Activated CD4-positive, alpha-beta T cell treated with anti-CD3 and anti-CD28 coated beads for 36 hours (primary cell): ENCODE results near the gene PTPRM. TPM values are rescaled to one million over a fixed set of nuclear protein-coding genes. Genes with fewer than 3 reads are reported as not detected.

ENCODE experiments used
- ATAC-seq: fragments of 200-7000 bp; cut with Tn5 transposase; one replicate; pipeline ENCODE4 v1.10.0; 2021; ENCODE audit warnings: mild to moderate bottlenecking, moderate library complexity
- CTCF ChIA-PET: fragments of 350-600 bp; sonication (Branson Sonifier 250); formaldehyde crosslinking; loops from one replicate; lab custom pipeline; 2021; ENCODE audit warnings: antibody characterized with exemption; lab: Charles Lee
- POLR2A ChIA-PET: fragments of 350-600 bp; sonication (Branson Sonifier 250); formaldehyde crosslinking; loops from one replicate; lab custom pipeline; 2021; ENCODE audit warnings: antibody characterized with exemption, inconsistent platforms; lab: Charles Lee
- DNase-seq: peaks from one replicate; pipeline ENCODE4 v3.0.0-alpha.2; 2020
- H3K27ac Mint-ChIP-seq: one replicate; pipeline ENCODE4 v1.8.0; 2021; ENCODE audit warnings: mixed read lengths
- H3K27me3 Mint-ChIP-seq: one replicate; pipeline ENCODE4 v1.8.0; 2021; ENCODE audit warnings: mixed read lengths
- H3K36me3 Mint-ChIP-seq: one replicate; pipeline ENCODE4 v1.8.0; 2021; ENCODE audit warnings: low read depth, mixed read lengths
- H3K4me1 Mint-ChIP-seq: one replicate; pipeline ENCODE4 v1.8.0; 2021; ENCODE audit warnings: mixed read lengths
- H3K4me3 Mint-ChIP-seq: one replicate; pipeline ENCODE4 v1.8.0; 2021; ENCODE audit warnings: mild to moderate bottlenecking, moderate library complexity, mixed read lengths
- H3K9me3 Mint-ChIP-seq: one replicate; pipeline ENCODE4 v1.8.0; 2021; ENCODE audit warnings: low read depth, mixed read lengths
- intact Hi-C, 2 experiments: fragments of 100-400 bp; cut with DNase I in 1 of 2; cut with micrococcal nuclease in 1 of 2; formaldehyde crosslinking; loops; one replicate each; pipeline versions ENCODE4 v1.14.2 to v1.15.1; 2022 to 2024; cut with DNase I, micrococcal nuclease
- total RNA-seq, 2 experiments: library from RNA; stranded (reverse); gene quantifications; one replicate each; pipeline ENCODE4 v1.2.3, GENCODE V29; 2021

PTPRM gene
- total RNA-seq, 2 experiments from 2014 or later = 6.5 to 14.0 TPM

GRCh38 chr18:7568426-7568825 is 1.3 kb downstream of the PTPRM start:
- intact Hi-C loops = loop anchor here in 1 of 2 experiments (5.0 to 10.0 kb wide), 5 partner anchors 296 to 1139 kb away; partner anchors contain the start of genes MTCL1 and RAB12
- H3K36me3 Mint-ChIP-seq = no peaks in the 10 kb centered on the region
- peaks cover 42% of the 10 kb centered on the region for H3K27me3 Mint-ChIP-seq
- ATAC-seq (no peak), DNase-seq (peak; percentile 14)
- H3K9me3 Mint-ChIP-seq = peaks cover 3% of the 10 kb centered on the region
- ChIA-PET POLR2A (no interaction called here), CTCF (interaction anchor here (1.1 kb wide), 1 partner anchor 25 kb away, joined by 3 read pairs; no protein-coding TSS in a partner anchor)
- no peak overlapping the region for H3K27ac Mint-ChIP-seq
- peaks cover 11% of the 10 kb centered on the region for H3K4me1 Mint-ChIP-seq
- H3K4me3 Mint-ChIP-seq = peak overlapping the region; percentile 44

GRCh38 chr18:7571626-7572025 is 4.5 kb downstream of the PTPRM start:
- DNase-seq (no peak), ATAC-seq (no peak)
- H3K36me3 Mint-ChIP-seq = no peaks in the 10 kb centered on the region
- H3K9me3 Mint-ChIP-seq = peaks cover 3% of the 10 kb centered on the region
- H3K27ac Mint-ChIP-seq = no peak overlapping the region
- no peak overlapping the region for H3K4me3 Mint-ChIP-seq
- CTCF ChIA-PET = no interaction called here
- peaks cover 22% of the 10 kb centered on the region for H3K27me3 Mint-ChIP-seq
- peaks cover 15% of the 10 kb centered on the region for H3K4me1 Mint-ChIP-seq
- POLR2A ChIA-PET = no interaction called here
- intact Hi-C loops = no loop called here

DNA sequence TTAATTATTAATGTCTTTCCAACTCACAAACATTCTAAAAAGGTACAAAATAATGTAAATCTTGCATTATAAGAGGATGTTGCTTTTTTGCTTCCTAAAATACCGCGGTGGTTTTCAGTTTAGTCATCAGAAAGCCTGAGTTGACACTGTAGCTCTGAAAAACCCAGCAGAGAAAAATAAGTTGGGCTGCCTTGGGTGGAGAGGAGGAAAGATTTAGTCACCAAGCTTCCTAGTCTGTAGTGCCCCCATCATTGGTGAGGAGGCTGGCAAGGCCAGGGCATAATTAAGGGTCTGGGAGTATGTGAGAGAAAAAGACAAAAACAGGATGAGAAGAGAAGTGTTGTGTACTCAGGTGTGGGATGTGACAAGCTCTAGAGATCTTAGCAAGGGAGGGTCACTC is 5.7 kb downstream of the PTPRM start:
- peaks cover 15% of the 10 kb centered on the region for H3K4me1 Mint-ChIP-seq
- POLR2A ChIA-PET = no interaction called here
- no peaks in the 10 kb centered on the region for H3K36me3 Mint-ChIP-seq
- H3K27ac Mint-ChIP-seq = peak overlapping the region; percentile 22
- H3K27me3 Mint-ChIP-seq = peaks cover 22% of the 10 kb centered on the region
- DNase-seq = peak; percentile 22
- no peak overlapping the region for H3K4me3 Mint-ChIP-seq
- ATAC-seq = peak; percentile 79
- intact Hi-C loops = no loop called here
- H3K9me3 Mint-ChIP-seq = peaks cover 3% of the 10 kb centered on the region
- CTCF ChIA-PET = interaction anchor here (0.5 kb wide), 1 partner anchor 656 kb away, joined by 4 read pairs; no protein-coding TSS in a partner anchor

GRCh38 chr18:7575465-7576028 is 8.4 kb downstream of the PTPRM start:
- Mint-ChIP-seq H3K9me3 (no peaks in the 10 kb centered on the region), H3K27me3 (peaks cover 8% of the 10 kb centered on the region), H3K4me3 (no peak overlapping the region), H3K36me3 (no peaks in the 10 kb centered on the region), H3K27ac (no peak overlapping the region), H3K4me1 (peaks cover 13% of the 10 kb centered on the region)
- ATAC-seq (no peak), DNase-seq (no peak)
- ChIA-PET CTCF (interaction anchor here (1.1 kb wide), 1 partner anchor 9 kb away, joined by 3 read pairs; no protein-coding TSS in a partner anchor), POLR2A (no interaction called here)
- intact Hi-C loops = no loop called here

- CTCF ChIA-PET = interaction anchor here (0.6 to 1.1 kb wide), 2 partner anchors 9 to 638 kb away, joined by 3 to 4 read pairs; no protein-coding TSS in a partner anchor
- POLR2A ChIA-PET = no interaction called here
Measured at GRCh38 chr18:7576077-7576476, 9.0 kb downstream of the PTPRM start.

GRCh38 chr18:7576685-7577084 is 9.6 kb downstream of the PTPRM start:
- no peak overlapping the region for H3K4me3 Mint-ChIP-seq
- POLR2A ChIA-PET = no interaction called here
- ATAC-seq (no peak), DNase-seq (no peak)
- no peaks in the 10 kb centered on the region for H3K36me3 Mint-ChIP-seq
- CTCF ChIA-PET = interaction anchor here (0.6 kb wide), 2 partner anchors 110 to 637 kb away, joined by 3 to 4 read pairs; no protein-coding TSS in a partner anchor
- H3K4me1 Mint-ChIP-seq = peaks cover 13% of the 10 kb centered on the region
- no peak overlapping the region for H3K27ac Mint-ChIP-seq
- H3K9me3 Mint-ChIP-seq = no peaks in the 10 kb centered on the region
- intact Hi-C loops = no loop called here
- H3K27me3 Mint-ChIP-seq = peaks cover 4% of the 10 kb centered on the region

More at GRCh38 chr18:7576077-7576476, 9.0 kb downstream of the PTPRM start:
- Mint-ChIP-seq H3K27ac (no peak overlapping the region), H3K4me3 (no peak overlapping the region), H3K4me1 (peaks cover 13% of the 10 kb centered on the region), H3K27me3 (peaks cover 7% of the 10 kb centered on the region), H3K36me3 (no peaks in the 10 kb centered on the region), H3K9me3 (no peaks in the 10 kb centered on the region)
- no peak for DNase-seq
- intact Hi-C loops = no loop called here
- ATAC-seq = no peak

DNA sequence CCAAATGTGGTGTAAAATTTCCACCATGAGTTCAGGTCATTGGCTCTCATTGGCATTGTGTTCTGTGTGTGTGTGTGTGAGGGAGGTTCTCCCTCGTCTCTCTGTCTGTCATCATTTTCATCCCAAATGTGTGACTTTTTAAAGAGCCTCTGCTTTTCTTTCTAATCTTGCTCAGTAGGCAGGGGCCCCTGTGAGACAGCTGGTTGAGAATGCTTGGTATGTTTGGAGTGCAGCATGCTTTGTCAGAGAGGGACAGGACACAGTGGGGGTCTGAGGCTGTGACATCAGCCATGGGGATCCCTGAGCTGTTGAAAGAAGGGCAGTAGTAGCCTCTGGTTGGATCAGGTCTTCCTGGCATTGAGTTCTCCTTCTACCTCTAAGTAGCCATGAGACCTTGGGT is 10.6 kb downstream of the PTPRM start:
- ChIA-PET CTCF (no interaction called here), POLR2A (no interaction called here)
- Mint-ChIP-seq H3K27me3 (peaks cover 4% of the 10 kb centered on the region), H3K27ac (no peak overlapping the region), H3K4me1 (peaks cover 11% of the 10 kb centered on the region), H3K4me3 (no peak overlapping the region), H3K36me3 (no peaks in the 10 kb centered on the region), H3K9me3 (no peaks in the 10 kb centered on the region)
- DNase-seq = no peak
- intact Hi-C loops = no loop called here
- no peak for ATAC-seq

DNA sequence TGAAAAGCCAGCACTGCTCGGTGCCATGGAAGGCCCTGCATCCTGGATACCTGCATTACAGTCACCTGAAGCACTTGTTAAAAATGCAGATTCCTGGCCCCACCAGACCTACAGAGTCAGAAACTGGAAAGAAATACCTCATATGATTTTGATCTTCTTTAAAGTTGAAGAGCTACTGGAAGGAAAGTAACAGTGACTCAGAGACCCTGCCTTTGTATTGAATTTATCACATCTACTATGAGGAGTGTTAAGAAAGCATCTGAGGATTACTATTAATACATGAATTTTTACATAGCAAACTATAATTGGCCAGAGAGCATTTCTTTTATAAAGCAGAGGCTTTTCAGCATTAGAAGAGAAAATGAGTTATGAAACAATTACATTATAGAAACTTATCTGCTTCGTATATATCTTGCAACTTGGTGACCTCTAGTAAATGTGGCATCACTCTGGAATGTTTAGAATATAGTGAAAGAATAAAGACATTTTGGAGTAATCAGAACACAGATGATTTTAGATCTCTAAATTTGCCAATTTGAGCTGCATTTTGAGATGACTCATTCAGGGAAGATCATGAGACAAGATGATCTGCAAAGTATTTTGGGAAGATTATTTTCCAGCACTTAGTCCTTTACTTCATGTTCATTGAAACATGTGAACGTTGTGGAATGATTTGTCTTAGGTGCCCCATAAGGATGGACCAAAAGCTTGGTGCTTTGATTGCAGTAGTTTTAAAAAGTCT is 12.2 kb downstream of the PTPRM start:
- Mint-ChIP-seq H3K4me1 (peaks cover 5% of the 10 kb centered on the region), H3K4me3 (no peak overlapping the region), H3K9me3 (no peaks in the 10 kb centered on the region), H3K36me3 (no peaks in the 10 kb centered on the region), H3K27ac (no peak overlapping the region), H3K27me3 (no peaks in the 10 kb centered on the region)
- ChIA-PET POLR2A (no interaction called here), CTCF (interaction anchor here (1.3 kb wide), 1 partner anchor 13 kb away, joined by 3 read pairs; no protein-coding TSS in a partner anchor)
- DNase-seq = no peak
- intact Hi-C loops = no loop called here
- no peak for ATAC-seq

DNA sequence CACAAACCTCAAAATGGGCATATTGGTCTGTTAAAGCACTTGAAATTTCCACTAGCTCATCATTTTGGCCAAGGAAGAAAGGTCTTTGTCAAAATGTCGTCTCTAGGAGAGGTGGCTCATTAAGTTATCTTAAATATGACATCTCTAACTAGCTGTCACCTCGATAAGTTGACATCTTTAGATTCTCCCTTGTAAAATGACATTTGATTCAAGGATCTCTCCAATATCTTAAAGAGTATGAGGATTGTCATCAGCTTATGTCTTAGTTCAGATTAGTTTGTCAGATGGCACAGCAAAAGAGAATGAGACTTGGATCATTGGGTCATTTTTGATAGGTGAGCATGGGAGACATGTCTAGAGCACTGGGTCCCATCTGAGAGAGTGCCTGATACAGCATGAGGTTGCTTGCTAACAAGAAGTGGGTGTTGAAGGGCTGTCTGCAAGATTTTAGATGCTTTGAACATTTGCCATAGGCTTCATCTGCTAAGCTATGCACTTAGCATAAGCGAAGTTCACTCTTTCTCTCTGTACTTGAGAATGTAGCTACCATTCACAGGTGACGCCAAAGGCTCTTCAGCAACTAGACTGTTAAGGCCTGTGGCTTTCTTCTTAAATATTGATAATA is 12.9 kb downstream of the PTPRM start:
- CTCF ChIA-PET = interaction anchor here (0.6 to 1.3 kb wide), 2 partner anchors 13 to 65 kb away, joined by 3 read pairs; no protein-coding TSS in a partner anchor

GRCh38 chr18:7584646-7585275 is 17.6 kb downstream of the PTPRM start:
- Mint-ChIP-seq H3K4me1 (no peaks in the 10 kb centered on the region), H3K27ac (no peak overlapping the region), H3K9me3 (no peaks in the 10 kb centered on the region), H3K27me3 (no peaks in the 10 kb centered on the region), H3K4me3 (no peak overlapping the region), H3K36me3 (no peaks in the 10 kb centered on the region)
- POLR2A ChIA-PET = no interaction called here
- ATAC-seq (no peak), DNase-seq (no peak)
- CTCF ChIA-PET = no interaction called here
- intact Hi-C loops = no loop called here

More for the DNA sequence above, 12.9 kb downstream of the PTPRM start:
- DNase-seq = no peak
- intact Hi-C loops = no loop called here
- Mint-ChIP-seq H3K4me3 (no peak overlapping the region), H3K36me3 (no peaks in the 10 kb centered on the region), H3K27ac (no peak overlapping the region), H3K9me3 (no peaks in the 10 kb centered on the region), H3K27me3 (no peaks in the 10 kb centered on the region), H3K4me1 (peaks cover 5% of the 10 kb centered on the region)
- POLR2A ChIA-PET = no interaction called here
- ATAC-seq = no peak

- no peaks in the 10 kb centered on the region for H3K36me3 Mint-ChIP-seq
- H3K4me3 Mint-ChIP-seq = no peak overlapping the region
- intact Hi-C loops = no loop called here
- no peaks in the 10 kb centered on the region for H3K4me1 Mint-ChIP-seq
- ATAC-seq = no peak
- no peak for DNase-seq
- no peaks in the 10 kb centered on the region for H3K9me3 Mint-ChIP-seq
- POLR2A ChIA-PET = no interaction called here
- CTCF ChIA-PET = no interaction called here
- no peak overlapping the region for H3K27ac Mint-ChIP-seq
- H3K27me3 Mint-ChIP-seq = no peaks in the 10 kb centered on the region
Measured at GRCh38 chr18:7585276-7585670, 18.2 kb downstream of the PTPRM start.
